GM23338 (cell line): ENCODE measurements around the gene C4BPA.

Experiments
- EZH2 ChIP-seq: fragments of 200-600 bp; sonication (generic); IDR thresholded peaks from one replicate; pipeline ENCODE4 v1.8.0; 2017; ENCODE audit warnings: antibody characterized with exemption, mild to moderate bottlenecking, low read depth; ENCODE audit not compliant: unreplicated experiment
- POLR2AphosphoS5 ChIP-seq: IDR thresholded peaks from 2 replicates; pipeline ENCODE4 v1.6.1; 2016; ENCODE audit warnings: antibody characterized with exemption, low read depth
- TF ChIP-seq, protein P1 (sequence below), 2 experiments: fragments of 200-600 bp in 1 of 2; sonication (generic) in 1 of 2; conservative IDR thresholded peaks; 2 replicates each; pipeline versions ENCODE4 v1.5.1 to v1.6.1; 2016 to 2017; ENCODE audit warnings: antibody characterized with exemption in 2 of 2, low read depth in 2 of 2, mild to moderate bottlenecking in 2 of 2, moderate library complexity in 1 of 2
- TF ChIP-seq, protein P2 (sequence below): IDR thresholded peaks from one replicate; pipeline ENCODE4 v1.6.1; 2018; ENCODE audit warnings: antibody characterized with exemption; ENCODE audit not compliant: unreplicated experiment

DNA sequence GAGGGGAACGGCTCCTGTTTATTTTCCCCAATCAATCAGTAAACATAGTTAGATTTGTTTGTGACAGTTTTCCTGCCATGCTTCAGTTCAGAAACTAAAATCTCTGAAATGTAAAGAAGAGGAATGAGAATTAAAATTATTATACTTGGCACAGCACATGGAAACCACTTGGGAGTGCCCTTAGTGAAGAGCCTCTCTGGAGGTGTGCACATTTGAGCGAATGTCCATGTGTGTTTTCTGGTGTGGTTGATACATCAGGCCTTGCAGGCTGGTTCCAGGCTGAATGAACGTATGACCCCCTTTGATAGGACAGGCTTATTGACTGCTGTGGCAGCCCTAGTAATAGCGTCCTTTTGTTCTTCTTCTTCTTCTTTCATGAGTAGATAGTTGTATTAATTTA, 27.1 kb downstream of the C4BPA start:
- TF ChIP-seq EZH2 (no peak), POLR2AphosphoS5 (no peak)
- TF ChIP-seq, protein P1, sequence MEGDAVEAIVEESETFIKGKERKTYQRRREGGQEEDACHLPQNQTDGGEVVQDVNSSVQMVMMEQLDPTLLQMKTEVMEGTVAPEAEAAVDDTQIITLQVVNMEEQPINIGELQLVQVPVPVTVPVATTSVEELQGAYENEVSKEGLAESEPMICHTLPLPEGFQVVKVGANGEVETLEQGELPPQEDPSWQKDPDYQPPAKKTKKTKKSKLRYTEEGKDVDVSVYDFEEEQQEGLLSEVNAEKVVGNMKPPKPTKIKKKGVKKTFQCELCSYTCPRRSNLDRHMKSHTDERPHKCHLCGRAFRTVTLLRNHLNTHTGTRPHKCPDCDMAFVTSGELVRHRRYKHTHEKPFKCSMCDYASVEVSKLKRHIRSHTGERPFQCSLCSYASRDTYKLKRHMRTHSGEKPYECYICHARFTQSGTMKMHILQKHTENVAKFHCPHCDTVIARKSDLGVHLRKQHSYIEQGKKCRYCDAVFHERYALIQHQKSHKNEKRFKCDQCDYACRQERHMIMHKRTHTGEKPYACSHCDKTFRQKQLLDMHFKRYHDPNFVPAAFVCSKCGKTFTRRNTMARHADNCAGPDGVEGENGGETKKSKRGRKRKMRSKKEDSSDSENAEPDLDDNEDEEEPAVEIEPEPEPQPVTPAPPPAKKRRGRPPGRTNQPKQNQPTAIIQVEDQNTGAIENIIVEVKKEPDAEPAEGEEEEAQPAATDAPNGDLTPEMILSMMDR (conservative IDR thresholded peaks at IDR 0.05; ENCODE audit: low read depth in 2 of 2), result no peak
- TF ChIP-seq, protein P2, sequence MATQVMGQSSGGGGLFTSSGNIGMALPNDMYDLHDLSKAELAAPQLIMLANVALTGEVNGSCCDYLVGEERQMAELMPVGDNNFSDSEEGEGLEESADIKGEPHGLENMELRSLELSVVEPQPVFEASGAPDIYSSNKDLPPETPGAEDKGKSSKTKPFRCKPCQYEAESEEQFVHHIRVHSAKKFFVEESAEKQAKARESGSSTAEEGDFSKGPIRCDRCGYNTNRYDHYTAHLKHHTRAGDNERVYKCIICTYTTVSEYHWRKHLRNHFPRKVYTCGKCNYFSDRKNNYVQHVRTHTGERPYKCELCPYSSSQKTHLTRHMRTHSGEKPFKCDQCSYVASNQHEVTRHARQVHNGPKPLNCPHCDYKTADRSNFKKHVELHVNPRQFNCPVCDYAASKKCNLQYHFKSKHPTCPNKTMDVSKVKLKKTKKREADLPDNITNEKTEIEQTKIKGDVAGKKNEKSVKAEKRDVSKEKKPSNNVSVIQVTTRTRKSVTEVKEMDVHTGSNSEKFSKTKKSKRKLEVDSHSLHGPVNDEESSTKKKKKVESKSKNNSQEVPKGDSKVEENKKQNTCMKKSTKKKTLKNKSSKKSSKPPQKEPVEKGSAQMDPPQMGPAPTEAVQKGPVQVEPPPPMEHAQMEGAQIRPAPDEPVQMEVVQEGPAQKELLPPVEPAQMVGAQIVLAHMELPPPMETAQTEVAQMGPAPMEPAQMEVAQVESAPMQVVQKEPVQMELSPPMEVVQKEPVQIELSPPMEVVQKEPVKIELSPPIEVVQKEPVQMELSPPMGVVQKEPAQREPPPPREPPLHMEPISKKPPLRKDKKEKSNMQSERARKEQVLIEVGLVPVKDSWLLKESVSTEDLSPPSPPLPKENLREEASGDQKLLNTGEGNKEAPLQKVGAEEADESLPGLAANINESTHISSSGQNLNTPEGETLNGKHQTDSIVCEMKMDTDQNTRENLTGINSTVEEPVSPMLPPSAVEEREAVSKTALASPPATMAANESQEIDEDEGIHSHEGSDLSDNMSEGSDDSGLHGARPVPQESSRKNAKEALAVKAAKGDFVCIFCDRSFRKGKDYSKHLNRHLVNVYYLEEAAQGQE, result no peak
